Hematopoietic multipotent progenitor cell treated with erythropoietin and hydrocortisone succinate and interleukin-3 and kit ligand, for 8 days (in vitro differentiated cells): Measurements from ENCODE around the gene SORCS2.

Experiments used
- DNase-seq: peaks from one replicate; pipeline ENCODE4 v3.0.0-alpha.2; 2015

Gene SORCS2

GRCh38 chr4:7398788-7399439, 206.6 kb downstream of the SORCS2 start:
- no peak for DNase-seq

DNA sequence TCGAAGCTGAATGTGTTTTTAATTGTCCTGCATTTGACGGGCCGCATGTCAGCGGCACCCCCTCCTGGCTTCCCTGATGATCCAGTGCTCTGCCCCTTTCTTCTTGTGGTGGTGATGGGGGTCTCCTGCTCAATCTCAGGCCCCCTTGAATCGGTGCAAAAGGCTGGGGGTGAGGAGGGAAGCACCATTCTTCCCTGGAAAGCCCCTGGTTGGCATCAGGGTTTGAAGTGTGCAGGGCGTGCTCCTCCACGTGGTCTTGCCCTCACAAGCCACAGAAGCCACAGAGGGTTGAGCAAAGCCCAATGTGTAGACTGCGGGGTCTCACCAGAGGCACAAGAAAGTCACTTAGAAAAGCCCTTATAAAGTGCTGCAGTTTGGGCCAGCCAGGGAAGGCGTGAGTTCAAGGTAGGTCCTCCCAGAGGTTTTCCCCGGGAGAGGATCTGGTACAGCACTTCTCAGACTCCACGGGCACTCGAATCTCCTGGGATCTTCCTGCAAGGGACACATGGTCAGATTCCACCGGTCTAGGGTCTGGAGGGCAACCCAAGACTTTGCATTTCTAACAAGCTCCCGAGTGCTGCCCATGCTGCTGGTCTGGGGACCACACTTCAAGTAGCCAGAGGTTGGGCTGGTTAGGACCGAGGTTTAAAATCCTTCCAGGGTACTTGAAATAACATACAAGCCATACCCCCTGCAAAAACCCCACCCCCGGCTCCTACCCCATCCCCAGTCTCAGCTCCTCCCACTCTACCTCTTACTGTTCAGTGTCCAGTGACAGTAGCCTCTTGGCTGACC, 207.3 kb downstream of the SORCS2 start:
- no peak for DNase-seq

- DNase-seq: no peak
Observed at GRCh38 chr4:7400671-7401298, 208.4 kb downstream of the SORCS2 start.

DNA sequence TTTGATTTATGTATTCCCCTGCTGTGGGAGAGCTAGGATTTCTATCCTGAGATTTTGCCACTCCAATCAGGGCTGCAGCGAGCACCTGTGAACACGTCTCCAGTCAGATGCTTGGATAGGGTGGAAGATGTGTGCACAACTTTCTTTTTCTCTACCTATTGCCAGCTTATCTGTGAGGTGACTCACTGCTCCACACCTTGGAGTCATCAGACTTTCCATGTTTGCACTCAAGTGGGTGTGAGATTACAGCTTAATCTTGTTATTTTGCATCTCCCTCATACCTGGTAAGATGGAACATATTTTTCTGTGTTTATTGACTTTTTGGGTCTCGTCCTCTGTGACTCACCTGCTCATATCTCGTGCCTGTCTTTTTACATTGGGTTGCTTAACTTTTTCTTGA, 210.2 kb downstream of the SORCS2 start:
- no peak for DNase-seq

GRCh38 chr4:7403001-7403400, 210.7 kb downstream of the SORCS2 start:
- DNase-seq: no peak

DNA sequence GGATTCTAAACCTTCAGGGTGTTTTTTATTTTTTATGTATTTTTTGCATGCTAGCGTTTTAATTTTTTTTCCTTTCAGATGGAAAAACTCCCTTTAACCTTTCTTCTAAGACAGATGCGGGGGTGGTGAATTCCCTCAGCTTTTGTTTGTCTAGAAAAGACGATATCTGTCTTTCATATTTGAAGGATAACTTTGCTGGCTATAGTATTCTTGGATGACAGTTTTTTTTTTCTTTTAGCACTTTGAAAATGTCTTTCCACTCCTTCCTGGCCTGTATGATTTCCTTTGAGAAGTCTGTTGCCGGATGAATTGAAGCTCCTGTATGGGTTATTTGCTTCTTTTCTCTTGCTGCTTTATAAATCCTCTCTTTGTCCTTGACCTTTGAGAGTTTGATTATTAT, 215.8 kb downstream of the SORCS2 start:
- DNase-seq: no peak

- DNase-seq: no peak
Observed at GRCh38 chr4:7410446-7410845, 218.1 kb downstream of the SORCS2 start.

- no peak for DNase-seq
Observed at GRCh38 chr4:7411491-7411890, 219.2 kb downstream of the SORCS2 start.

- no peak for DNase-seq
Observed at GRCh38 chr4:7411896-7412553, 219.7 kb downstream of the SORCS2 start.

DNA sequence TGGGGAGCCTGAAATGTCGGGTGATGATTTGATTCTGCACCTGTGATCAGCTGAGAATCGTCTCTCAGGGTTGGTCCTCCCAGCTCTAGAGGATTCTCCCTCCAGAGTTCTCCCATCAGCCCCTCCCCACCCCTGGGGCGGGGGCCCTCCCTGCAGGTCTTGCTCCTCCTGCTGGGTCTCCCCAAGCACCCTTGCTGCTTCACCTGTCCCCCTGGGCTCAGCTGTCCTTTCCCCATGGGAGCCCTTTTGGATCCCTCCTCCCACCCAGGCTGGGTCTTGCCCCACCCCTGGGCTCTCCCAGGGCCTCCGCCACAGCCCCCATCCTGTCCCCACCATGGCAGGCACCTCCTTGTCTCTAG, 220.2 kb downstream of the SORCS2 start:
- DNase-seq: no peak

- no peak for DNase-seq
Observed at GRCh38 chr4:7414046-7414445, 221.7 kb downstream of the SORCS2 start.

DNA sequence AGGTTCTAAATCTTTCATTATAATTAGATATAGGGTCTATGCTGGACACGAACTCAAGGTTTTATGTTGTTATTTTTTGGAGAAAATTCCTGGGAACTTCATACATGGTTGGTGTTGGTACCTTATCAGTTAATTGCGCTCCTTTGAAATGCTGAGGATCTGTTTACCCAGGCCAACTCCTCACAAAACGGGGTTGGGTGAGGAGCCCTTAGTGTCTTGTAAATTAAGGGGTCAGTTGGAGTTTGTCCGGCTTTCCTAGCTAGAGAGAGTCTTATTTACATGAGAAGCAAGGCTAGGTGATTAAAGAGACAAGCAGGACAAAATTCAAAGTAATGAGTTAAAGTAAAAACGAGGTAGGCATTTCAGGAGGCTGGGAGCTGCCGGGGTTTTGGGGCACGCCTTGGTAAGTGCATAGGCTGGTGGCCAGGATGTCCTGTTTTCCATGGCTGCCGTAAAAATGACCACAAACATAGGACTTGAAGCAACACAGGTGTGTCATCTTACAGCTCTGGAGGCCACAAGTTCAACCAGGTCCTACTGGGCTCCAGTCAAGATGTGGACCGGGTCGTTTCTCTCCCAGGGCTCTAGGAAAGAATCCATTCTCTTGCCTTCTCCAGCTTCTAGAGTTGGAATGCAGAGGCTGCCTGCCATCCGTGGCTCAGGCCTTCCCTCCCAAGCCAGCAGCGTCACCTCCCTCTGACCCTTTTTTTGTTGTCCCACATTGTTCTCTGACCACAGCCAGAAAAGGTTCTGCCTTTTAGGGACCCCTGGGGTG, 222.6 kb downstream of the SORCS2 start:
- DNase-seq: no peak

GRCh38 chr4:7415927-7416686, 223.8 kb downstream of the SORCS2 start:
- DNase-seq: no peak

GRCh38 chr4:7416745-7417432, 224.6 kb downstream of the SORCS2 start:
- no peak for DNase-seq

DNA sequence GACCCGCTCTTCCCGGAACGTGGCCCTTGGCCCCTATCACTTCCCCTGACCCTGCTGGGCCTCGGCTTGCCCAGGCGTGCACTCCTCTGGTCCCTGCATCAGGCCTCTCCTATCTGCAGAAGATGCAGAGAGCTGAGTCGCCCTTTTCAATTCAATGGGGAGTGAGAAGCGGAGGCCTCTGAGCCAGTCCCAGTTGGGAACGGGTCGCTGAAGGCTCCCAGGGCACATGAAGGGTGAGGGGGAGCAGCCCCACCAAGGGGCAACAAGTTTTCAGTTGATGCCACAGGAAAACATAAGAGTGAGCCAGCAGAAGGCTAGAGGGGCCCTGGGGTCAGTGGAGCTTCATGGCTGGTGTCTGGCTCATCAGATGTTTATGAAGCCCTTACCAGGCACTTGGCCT, 225.3 kb downstream of the SORCS2 start:
- no peak for DNase-seq

- DNase-seq: no peak
Observed at GRCh38 chr4:7418131-7418943, 226.0 kb downstream of the SORCS2 start.

- no peak for DNase-seq
Observed at GRCh38 chr4:7419961-7420660, 227.8 kb downstream of the SORCS2 start.

- DNase-seq: no peak
Observed at GRCh38 chr4:7420661-7421040, 228.3 kb downstream of the SORCS2 start.

DNA sequence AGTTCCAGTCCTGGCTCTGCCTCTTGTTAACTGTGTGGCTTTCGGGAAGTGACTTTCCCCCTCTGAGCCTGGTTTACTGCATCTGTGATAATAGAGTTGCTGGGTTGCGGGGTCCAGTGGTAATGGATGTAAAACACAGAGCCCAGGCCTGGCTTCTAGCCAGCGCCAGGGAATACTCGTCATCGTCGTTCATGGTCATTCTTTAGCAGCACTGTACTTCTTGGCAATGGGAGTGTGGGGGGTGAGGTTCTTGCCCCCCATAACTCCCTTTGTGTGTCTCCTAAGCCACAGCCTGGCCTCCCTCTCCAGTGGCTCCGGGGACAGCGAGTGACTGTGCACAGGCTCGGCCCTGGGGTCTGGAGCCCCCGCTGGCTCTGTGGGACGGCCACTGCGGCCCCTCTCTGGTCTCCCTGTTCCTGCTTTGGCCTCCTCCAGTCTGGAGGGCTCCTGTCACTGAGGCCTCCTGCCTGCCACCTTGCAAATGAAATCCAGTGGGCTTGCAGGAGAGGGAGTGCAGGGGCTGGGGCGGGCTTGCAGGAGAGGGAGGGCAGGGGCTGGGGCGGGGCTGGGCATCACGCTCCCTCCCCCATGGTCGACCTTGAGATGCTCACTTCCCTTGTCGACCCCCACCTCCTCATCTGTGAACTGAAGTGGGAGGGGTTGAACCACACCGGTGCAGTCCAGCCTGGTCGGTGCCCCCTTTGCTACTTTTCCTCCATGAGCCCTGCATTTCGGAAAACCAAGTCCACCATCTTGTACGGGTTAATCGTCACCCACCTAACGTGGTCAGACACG, 229.2 kb downstream of the SORCS2 start:
- no peak for DNase-seq
